Liver (tissue), 9 donors: ENCODE data around the gene STMN1. TPM values are rescaled to one million over a fixed set of nuclear protein-coding genes. Genes with fewer than 3 reads are reported as not detected.

Source experiments
- DNase-seq: peaks from one replicate; pipeline ENCODE4 v3.0.0-alpha.2; 2017; ENCODE audit warnings: low spot score
- H3K27ac ChIP-seq, 2 donors: one replicate each; pipeline ENCODE4 v1.7.0; 2013; ENCODE audit warnings: inconsistent platforms in 2 of 2, low read length in 2 of 2, control low read depth in 1 of 2, low read depth in 1 of 2, mild to moderate bottlenecking in 1 of 2
- H3K27me3 ChIP-seq, 4 donors: one replicate each; pipeline versions ENCODE4 v1.6.1 to v1.7.0; 2013; ENCODE audit warnings: low read length in 3 of 4, inconsistent platforms in 1 of 4, mild to moderate bottlenecking in 1 of 4, moderate library complexity in 1 of 4; ENCODE audit not compliant: control insufficient read depth in 4 of 4, insufficient read depth in 4 of 4
- H3K36me3 ChIP-seq, 4 donors: one replicate each; pipeline versions ENCODE4 v1.6.1 to v1.7.0; 2013; ENCODE audit warnings: low read length in 3 of 4, mild to moderate bottlenecking in 3 of 4, low read depth in 1 of 4, moderate library complexity in 1 of 4; ENCODE audit not compliant: control insufficient read depth in 4 of 4, insufficient read depth in 3 of 4
- H3K4me1 ChIP-seq, 4 donors: one replicate each; pipeline versions ENCODE4 v1.6.1 to v1.7.0; 2013; ENCODE audit warnings: low read length in 3 of 4, mild to moderate bottlenecking in 3 of 4, moderate library complexity in 1 of 4; ENCODE audit not compliant: control insufficient read depth in 4 of 4, insufficient read depth in 4 of 4
- H3K4me3 ChIP-seq, 3 donors: one replicate each; pipeline versions ENCODE4 v1.6.1 to v1.7.0; 2013; ENCODE audit warnings: low read length in 3 of 3, control low read depth in 1 of 3, low read depth in 1 of 3, mild to moderate bottlenecking in 1 of 3
- H3K9ac ChIP-seq, 2 donors: one replicate each; pipeline ENCODE4 v1.7.0; 2013; ENCODE audit warnings: low read length in 2 of 2, mild to moderate bottlenecking in 2 of 2, moderate library complexity in 2 of 2, control low read depth in 1 of 2, low read depth in 1 of 2
- H3K9me3 ChIP-seq, 4 donors: one replicate each; pipeline versions ENCODE4 v1.6.1 to v1.7.0; 2013; ENCODE audit warnings: low read length in 3 of 4; ENCODE audit not compliant: control insufficient read depth in 4 of 4
- EGR1 ChIP-seq, 2 donors: IDR thresholded peaks; 2 replicates each; pipeline ENCODE4 v1.6.1; 2016 to 2018; ENCODE audit warnings: antibody characterized with exemption in 2 of 2, low read depth in 2 of 2
- FOXA1 ChIP-seq: IDR thresholded peaks from 2 replicates; pipeline ENCODE4 v1.6.1; 2016; ENCODE audit warnings: antibody characterized with exemption
- FOXA2 ChIP-seq: IDR thresholded peaks from 2 replicates; pipeline ENCODE4 v1.6.1; 2016; ENCODE audit warnings: antibody characterized with exemption
- GABPA ChIP-seq, 2 donors: IDR thresholded peaks in 1 of 2; conservative IDR thresholded peaks in 1 of 2; 2 replicates each; pipeline ENCODE4 v1.6.1; 2016; ENCODE audit warnings: antibody characterized with exemption in 2 of 2, mild to moderate bottlenecking in 1 of 2, moderate library complexity in 1 of 2
- HNF4A ChIP-seq, 2 donors: conservative IDR thresholded peaks; 2 replicates each; pipeline ENCODE4 v1.6.1; 2016; ENCODE audit warnings: antibody characterized with exemption in 2 of 2, mild to moderate bottlenecking in 2 of 2
- HNF4G ChIP-seq: IDR thresholded peaks from 2 replicates; pipeline ENCODE4 v1.6.1; 2016; ENCODE audit warnings: antibody characterized with exemption
- JUND ChIP-seq, 2 donors: IDR thresholded peaks; 2 replicates each; pipeline ENCODE4 v1.6.1; 2016; ENCODE audit warnings: antibody characterized with exemption in 2 of 2
- MAX ChIP-seq: IDR thresholded peaks from 2 replicates; pipeline ENCODE4 v1.6.1; 2016; ENCODE audit warnings: antibody characterized with exemption
- NR2F2 ChIP-seq: IDR thresholded peaks from 2 replicates; pipeline ENCODE4 v1.6.1; 2016; ENCODE audit warnings: antibody characterized with exemption
- RAD21 ChIP-seq, 2 donors: IDR thresholded peaks; 2 replicates each; pipeline ENCODE4 v1.6.1; 2016; ENCODE audit warnings: antibody characterized with exemption in 2 of 2, mild to moderate bottlenecking in 2 of 2
- REST ChIP-seq: IDR thresholded peaks from 2 replicates; pipeline ENCODE4 v1.6.1; 2016; ENCODE audit warnings: antibody characterized with exemption, mild to moderate bottlenecking
- RXRA ChIP-seq, 2 donors: IDR thresholded peaks; 2 replicates each; pipeline ENCODE4 v1.6.1; 2017 to 2018; ENCODE audit warnings: antibody characterized with exemption in 2 of 2, mild to moderate bottlenecking in 1 of 2
- SP1 ChIP-seq: IDR thresholded peaks from 2 replicates; pipeline ENCODE4 v1.6.1; 2018; ENCODE audit warnings: antibody characterized with exemption, mild to moderate bottlenecking
- TAF1 ChIP-seq: conservative IDR thresholded peaks from 2 replicates; pipeline ENCODE4 v1.6.1; 2016; ENCODE audit warnings: antibody characterized with exemption, mild to moderate bottlenecking
- YY1 ChIP-seq: IDR thresholded peaks from 2 replicates; pipeline ENCODE4 v1.6.1; 2016; ENCODE audit warnings: antibody characterized with exemption, mild to moderate bottlenecking
- ZBTB33 ChIP-seq: IDR thresholded peaks from 2 replicates; pipeline ENCODE4 v1.6.1; 2016; ENCODE audit warnings: antibody characterized with exemption
- WGBS: extraction: QIAGEN DNeasy Blood & Tissue Kit; methylation state at CpG from one replicate; pipeline ENCODE4 v1.1.7; 2013; 5-methylcytosine and 5-hydroxymethylcytosine counted together
- polyA plus RNA-seq, 2 donors: library from polyadenylated mRNA; stranded (reverse) in 1 of 2; unstranded in 1 of 2; fragments of 200-250 nt in 1 of 2; fragments of >200 nt in 1 of 2; fragmentation: Nextera tagmentation in 1 of 2; extraction: Ambion mirVana in 1 of 2; gene quantifications; one replicate each; pipeline versions ENCODE4 v1.2.1 to v1.2.3, GENCODE V29; 2013 to 2015
- total RNA-seq, 2 donors: library from RNA; depleted of rRNA; stranded (reverse); fragments of >200 nt; gene quantifications; one replicate each; pipeline ENCODE4 v1.2.3, GENCODE V29; 2014
- TF ChIP-seq, protein P1 (sequence below): IDR thresholded peaks from 2 replicates; pipeline ENCODE4 v1.6.1; 2016; ENCODE audit warnings: antibody characterized with exemption
- TF ChIP-seq, protein P2 (sequence below): fragments of 150-350 bp; IDR thresholded peaks from 2 replicates; pipeline ENCODE4 v1.5.1; 2017; ENCODE audit warnings: improper control_type of control experiment, low read depth, low read length; ENCODE audit not compliant: missing input control
- donor health status: healthy.
- donor health status: healthy.
- donor health status: healthy.
- donor health status: healthy.
- donor health status: healthy.

The STMN1 gene
- total and polyA plus RNA-seq, 4 donors: 0.75 to 40.1 (median 17.8) TPM

DNA sequence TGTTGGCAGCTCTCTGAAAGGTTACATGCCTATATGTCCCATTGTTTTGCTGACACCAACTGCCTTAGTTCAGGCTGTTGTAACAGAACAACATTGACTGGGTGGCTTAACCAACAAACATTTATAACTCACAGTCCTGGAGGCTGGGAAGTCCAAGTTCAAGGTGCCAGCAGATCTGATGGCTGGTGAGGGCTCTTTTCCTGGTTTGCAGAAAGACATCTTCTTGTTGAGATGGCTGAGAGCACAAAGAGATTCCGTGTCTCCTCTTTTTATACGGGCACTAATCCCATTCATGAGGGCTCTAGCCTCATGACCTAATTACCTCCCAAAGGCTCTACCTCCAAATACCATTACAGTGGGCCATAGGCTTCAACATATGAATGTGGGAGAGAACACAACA is 10.2 kb upstream of the STMN1 start:
- H3K27ac ChIP-seq: no peak overlapping the region
- H3K27me3 ChIP-seq: no peaks in the 10 kb centered on the region
- WGBS: 98% methylated on average over 2 of the region's 2 CpGs
- TF ChIP-seq EGR1 (IDR thresholded peaks at IDR 0.05; ENCODE audit: low read depth in 2 of 2) (no peak), GABPA (IDR thresholded peaks at IDR 0.05 in 1 of 2, conservative IDR thresholded peaks at IDR 0.05 in 1 of 2) (no peak), FOXA2 (no peak), RXRA (IDR thresholded peaks at IDR 0.05) (no peak)
- H3K9ac ChIP-seq: no peak overlapping the region
- no peak for DNase-seq
- H3K4me3 ChIP-seq: no peak overlapping the region
- no peaks in the 10 kb centered on the region for H3K36me3 ChIP-seq
- no peaks in the 10 kb centered on the region for H3K9me3 ChIP-seq
- no peaks in the 10 kb centered on the region for H3K4me1 ChIP-seq

GRCh38 chr1:25914074-25914995 is 8.1 kb upstream of the STMN1 start:
- H3K4me1 ChIP-seq: no peaks in the 10 kb centered on the region
- WGBS: 91% methylated on average over 3 of the region's 3 CpGs
- no peak overlapping the region for H3K4me3 ChIP-seq
- H3K36me3 ChIP-seq: no peaks in the 10 kb centered on the region
- no peak for DNase-seq
- H3K27me3 ChIP-seq: no peaks in the 10 kb centered on the region
- H3K9ac ChIP-seq: no peak overlapping the region
- H3K9me3 ChIP-seq: no peaks in the 10 kb centered on the region
- no peak overlapping the region for H3K27ac ChIP-seq
- no peak for TF ChIP-seq MAX
- TF ChIP-seq YY1: no peak
- no peak for TF ChIP-seq FOXA1
- TF ChIP-seq ZBTB33: no peak
- no peak for TF ChIP-seq TAF1
- TF ChIP-seq, protein P1, sequence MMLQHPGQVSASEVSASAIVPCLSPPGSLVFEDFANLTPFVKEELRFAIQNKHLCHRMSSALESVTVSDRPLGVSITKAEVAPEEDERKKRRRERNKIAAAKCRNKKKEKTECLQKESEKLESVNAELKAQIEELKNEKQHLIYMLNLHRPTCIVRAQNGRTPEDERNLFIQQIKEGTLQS: no peak
- no peak for TF ChIP-seq FOXA2
- no peak for TF ChIP-seq RAD21 (IDR thresholded peaks at IDR 0.05)
- TF ChIP-seq NR2F2: no peak
- no peak for TF ChIP-seq REST
- no peak for TF ChIP-seq SP1
- TF ChIP-seq, protein P2, sequence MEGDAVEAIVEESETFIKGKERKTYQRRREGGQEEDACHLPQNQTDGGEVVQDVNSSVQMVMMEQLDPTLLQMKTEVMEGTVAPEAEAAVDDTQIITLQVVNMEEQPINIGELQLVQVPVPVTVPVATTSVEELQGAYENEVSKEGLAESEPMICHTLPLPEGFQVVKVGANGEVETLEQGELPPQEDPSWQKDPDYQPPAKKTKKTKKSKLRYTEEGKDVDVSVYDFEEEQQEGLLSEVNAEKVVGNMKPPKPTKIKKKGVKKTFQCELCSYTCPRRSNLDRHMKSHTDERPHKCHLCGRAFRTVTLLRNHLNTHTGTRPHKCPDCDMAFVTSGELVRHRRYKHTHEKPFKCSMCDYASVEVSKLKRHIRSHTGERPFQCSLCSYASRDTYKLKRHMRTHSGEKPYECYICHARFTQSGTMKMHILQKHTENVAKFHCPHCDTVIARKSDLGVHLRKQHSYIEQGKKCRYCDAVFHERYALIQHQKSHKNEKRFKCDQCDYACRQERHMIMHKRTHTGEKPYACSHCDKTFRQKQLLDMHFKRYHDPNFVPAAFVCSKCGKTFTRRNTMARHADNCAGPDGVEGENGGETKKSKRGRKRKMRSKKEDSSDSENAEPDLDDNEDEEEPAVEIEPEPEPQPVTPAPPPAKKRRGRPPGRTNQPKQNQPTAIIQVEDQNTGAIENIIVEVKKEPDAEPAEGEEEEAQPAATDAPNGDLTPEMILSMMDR: no peak
- TF ChIP-seq RXRA (IDR thresholded peaks at IDR 0.05): no peak
- no peak for TF ChIP-seq HNF4G
- no peak for TF ChIP-seq HNF4A (conservative IDR thresholded peaks at IDR 0.05)
- TF ChIP-seq EGR1 (IDR thresholded peaks at IDR 0.05; ENCODE audit: low read depth in 2 of 2): no peak
- no peak for TF ChIP-seq JUND (IDR thresholded peaks at IDR 0.05)
- TF ChIP-seq GABPA (IDR thresholded peaks at IDR 0.05 in 1 of 2, conservative IDR thresholded peaks at IDR 0.05 in 1 of 2): no peak
